ENCODE measurements around the gene FHL2.
"Not testable (repeated sequence)": the region's sequence is repeated elsewhere in the genome, so short reads cannot be mapped to it uniquely, and the experiment has no call there.

FHL2 gene, protein sequence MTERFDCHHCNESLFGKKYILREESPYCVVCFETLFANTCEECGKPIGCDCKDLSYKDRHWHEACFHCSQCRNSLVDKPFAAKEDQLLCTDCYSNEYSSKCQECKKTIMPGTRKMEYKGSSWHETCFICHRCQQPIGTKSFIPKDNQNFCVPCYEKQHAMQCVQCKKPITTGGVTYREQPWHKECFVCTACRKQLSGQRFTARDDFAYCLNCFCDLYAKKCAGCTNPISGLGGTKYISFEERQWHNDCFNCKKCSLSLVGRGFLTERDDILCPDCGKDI

GRCh38 chr2:105398336-105399206 is at the start of gene FHL2:
Gene FHL2, minus strand, starts transcription at chr2:105399051. Its CDS starts 12,535 bp downstream, at chr2:105386516.
- peak; percentile 59 to 62 for DNase-seq (ENCODE audit: low read depth in 2 of 2)

DNA sequence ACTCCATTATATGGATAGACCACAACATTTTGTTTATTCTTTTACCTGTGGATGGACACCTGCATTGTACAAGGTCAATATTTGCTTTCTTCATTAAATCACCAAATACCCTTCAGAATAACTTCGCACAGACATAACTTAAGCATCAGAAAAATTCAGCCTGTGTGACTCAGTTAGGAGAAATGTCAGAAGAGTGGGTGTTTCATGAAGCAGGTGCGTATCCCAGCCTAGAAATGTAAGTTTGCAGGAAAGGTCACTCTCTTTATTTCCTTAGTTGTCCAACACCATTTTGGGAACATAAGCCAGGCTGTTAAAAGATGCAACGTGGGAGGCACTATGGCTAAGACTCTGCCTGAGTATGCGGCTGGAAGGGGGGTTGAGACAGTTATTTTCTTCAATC is 48.6 kb upstream of the FHL2 start:
- no peak for DNase-seq (ENCODE audit: low read depth in 2 of 2)

DNA sequence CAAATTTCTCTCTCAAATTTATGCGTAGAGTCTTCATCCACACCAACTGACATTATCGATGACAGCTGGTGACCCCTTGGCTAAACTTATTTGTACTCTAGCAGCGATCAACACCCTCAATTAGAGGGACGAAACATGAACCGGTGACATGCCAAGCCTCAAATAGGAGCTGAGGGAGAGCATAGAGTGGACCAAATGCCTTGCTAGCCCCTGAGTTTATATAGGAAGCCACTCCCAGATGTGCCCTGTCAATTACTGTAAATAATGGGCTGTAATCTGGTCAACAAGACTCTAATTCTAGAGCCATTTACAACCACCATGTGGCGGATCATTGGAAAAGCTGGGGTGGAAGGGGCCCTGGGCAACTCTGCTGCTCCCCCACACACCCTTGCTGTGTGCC is 47.6 kb upstream of the FHL2 start:
- no peak for DNase-seq (ENCODE audit: low read depth in 2 of 2)

DNA sequence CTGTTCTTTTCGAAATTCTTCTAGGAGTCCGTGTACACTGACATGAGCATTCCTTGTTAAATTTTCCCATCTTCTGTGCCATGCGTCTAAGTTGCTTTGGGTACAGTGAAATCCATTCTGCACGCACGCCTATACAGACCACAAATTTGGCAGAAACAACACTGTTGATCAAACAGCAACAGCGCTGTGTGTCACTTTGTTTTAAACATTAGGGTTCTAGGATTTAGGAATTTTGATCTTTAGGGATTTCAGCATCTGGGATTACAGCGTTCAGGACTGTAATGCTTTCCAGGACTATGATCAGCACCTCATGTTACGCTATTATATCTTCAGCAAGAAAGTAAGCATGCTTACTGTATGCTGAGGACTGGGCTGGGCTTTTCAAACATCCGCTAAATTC is 47.1 kb upstream of the FHL2 start:
- no peak for DNase-seq (ENCODE audit: low read depth in 2 of 2)

GRCh38 chr2:105445498-105445897 is 46.6 kb upstream of the FHL2 start:
- no peak for DNase-seq (ENCODE audit: low read depth in 2 of 2)

- no peak for DNase-seq (ENCODE audit: low read depth in 2 of 2)
Measured at GRCh38 chr2:105443617-105444598, 45.1 kb upstream of the FHL2 start.

DNA sequence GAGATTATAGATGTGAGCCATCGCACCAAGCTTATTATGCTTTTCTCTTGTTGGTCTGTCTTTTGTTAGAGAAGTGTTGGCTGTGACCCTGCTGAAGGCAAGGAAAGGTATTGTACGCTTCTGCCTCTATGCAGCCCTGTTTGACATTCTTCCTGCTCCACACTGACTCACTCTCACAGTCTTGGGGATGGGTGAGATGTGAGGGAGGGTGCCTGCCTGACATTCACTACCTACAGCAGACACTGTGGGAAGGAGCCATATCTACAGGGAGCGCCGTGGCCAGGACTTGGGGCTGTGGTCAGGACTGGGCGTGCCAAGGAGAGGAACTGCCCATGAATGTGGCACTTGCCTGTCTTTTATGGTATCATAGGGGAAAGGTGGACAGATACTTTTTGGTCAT is 43.9 kb upstream of the FHL2 start:
- no peak for DNase-seq (ENCODE audit: low read depth in 2 of 2)

DNA sequence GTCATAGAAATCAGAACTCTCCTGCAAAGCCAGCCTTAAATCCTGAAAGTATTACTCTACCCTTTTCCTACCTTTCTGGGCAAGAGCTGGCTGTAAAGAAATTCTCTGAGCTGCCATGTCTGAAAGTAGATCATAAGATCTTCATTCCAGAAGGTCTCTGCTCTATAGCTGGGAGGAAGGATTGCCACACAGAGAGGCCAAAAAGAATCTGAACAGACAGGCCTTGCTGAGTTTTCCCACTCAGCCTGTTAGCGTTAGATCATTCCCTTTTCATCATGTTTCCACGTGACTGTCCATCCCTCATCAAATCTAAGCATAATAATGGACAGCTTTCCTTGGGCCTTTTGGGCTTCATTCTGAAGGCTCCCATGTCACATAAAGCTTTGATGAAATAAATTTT is 43.2 kb upstream of the FHL2 start:
- no peak for DNase-seq (ENCODE audit: low read depth in 2 of 2)

- no peak for DNase-seq (ENCODE audit: low read depth in 2 of 2)
Measured at GRCh38 chr2:105439141-105439540, 40.3 kb upstream of the FHL2 start.

DNA sequence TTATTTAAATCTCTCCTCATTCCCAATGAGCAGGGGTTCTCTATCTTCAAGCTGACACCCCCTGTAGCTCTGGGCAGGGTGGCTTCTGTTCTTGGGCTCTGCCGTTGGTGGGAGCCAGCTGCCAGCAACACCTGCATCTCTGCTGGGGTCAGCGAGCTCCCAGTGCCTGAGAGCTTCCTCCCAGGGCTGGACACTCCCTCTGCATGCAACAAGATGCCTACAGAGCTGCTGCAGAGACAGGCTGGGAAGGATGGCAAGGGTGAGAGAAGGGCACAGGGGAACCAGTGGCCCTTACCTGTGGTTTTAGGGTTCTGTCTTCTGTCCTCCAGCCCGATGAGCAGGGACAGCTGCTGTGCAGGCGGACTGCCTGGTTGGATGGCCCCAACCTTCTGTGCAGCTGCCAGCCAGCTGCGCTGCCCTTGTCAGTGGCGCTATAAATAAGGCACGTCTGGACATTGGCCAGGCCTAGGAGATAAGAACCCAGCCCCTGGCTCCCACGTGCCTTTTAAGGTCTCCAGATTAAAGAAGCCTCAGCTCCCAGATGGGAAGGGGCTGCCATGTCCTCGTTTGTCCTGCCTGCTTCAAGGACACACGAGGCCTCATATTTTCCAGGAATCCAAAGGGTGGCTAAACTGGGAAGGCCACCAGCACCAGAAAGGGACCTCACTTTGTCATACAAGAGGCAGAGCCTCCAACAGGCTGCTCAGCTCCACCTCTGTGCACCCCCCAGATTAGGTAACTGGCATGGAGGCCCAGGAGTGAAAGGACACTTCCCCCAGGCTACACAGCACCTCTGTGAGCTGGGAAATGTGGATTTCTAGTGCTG is 39.5 kb upstream of the FHL2 start:
- no peak for DNase-seq (ENCODE audit: low read depth in 2 of 2)

GRCh38 chr2:105437708-105438103 is 38.9 kb upstream of the FHL2 start:
- DNase-seq (ENCODE audit: low read depth in 2 of 2) = no peak

DNA sequence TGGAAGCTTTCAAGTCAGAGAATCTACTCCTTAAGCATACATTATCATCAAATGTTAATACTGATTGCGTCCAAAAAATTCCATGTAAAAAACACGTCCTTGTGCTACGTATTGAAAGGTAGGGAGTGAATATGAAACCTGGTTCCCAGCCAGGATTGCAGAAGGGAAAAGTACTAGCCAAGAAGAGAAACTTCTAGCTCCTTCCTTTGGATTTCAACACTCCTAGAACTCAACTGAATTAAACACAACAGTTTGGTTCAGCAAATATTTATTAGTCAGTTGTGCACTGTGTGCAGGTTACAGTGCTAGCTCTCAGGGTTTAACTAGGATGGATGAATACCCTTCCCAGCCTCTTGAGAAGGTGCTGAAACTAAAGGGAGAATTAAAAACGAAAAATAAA is 33.9 kb upstream of the FHL2 start:
- DNase-seq (ENCODE audit: low read depth in 2 of 2) = no peak

- DNase-seq (ENCODE audit: low read depth in 2 of 2) = no peak
Measured at GRCh38 chr2:105432044-105432399, 33.2 kb upstream of the FHL2 start.

DNA sequence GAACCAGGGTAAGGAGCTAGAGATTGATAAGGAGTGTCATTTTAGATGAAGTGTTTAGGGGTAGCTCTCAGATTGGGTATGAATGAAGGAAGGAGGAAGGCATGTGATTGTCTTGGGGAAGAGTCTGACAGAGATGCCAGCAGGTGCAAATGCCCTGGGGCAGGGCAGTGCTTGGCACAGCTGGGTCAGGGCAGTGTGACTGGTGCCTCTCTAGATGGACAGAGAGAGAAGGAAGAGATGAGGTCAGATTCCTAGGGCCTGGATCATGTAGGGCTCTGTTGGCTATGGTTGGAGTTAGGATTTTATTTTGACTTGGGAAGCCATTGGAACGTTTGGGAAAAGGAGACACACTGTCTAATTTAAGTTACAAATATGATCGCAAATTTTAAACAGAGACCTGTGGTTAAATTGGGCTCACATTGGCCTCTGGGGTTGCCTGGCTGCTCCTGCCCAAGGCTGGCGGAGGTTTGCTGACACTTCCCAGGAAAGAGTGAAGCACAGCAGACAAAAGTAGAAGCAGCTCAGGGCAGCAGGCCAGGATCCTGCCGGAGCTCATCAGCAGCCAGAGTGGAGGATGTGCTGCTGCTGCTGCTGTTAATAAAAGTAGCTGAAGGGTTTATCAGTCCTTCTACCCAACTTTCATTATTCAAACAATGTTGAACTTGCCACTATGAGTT is 32.7 kb upstream of the FHL2 start:
- no peak for DNase-seq (ENCODE audit: low read depth in 2 of 2)

DNA sequence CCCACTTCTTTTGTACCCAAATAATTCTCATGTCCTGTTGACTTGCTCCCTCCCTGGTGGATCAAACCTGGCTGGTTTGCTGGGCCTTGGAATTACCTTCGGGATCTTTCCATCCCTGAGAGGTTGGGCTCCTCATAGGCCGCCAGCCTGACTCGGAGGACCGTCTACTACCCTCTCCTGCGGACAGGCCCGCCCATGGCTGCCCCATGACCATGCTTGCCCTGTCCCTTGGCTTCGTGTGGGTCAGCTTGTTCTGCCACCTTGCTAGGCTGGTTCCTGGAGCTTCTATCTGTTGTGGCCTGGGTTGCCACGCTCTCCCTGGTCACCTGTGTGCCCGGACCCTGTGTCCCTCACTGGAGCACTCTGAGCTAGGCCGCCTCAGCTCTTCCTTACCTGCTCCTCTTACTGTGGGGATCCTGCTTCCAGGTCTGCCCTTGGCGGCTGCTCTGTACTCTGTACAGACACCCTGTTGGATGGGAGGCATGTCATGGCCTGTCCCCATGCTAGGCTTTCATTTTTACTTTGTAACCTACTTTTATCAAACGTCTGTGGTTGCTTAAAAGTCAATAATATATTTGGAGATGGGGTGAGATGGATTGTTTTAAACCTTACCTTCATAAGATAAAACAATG is 29.7 kb upstream of the FHL2 start:
- DNase-seq (ENCODE audit: low read depth in 2 of 2) = no peak

DNA sequence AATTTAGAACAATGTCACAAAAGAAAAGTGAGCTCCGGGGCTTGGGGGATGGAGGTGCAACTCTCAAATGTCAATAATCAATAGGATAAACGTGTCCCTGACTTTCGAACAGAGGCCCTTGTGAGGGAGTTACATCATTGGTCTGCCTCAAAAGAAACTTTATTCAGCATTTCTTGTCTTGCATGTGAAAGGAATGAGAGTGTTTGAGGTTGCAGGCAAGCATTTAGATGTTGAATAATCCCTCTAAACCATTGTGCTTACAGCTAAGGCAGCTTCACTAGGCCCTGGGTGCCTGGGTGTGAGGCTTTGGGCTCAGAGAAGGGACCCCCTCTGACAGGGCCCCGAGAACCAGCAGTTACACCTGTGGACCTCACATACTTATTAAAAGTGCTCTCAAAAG is 28.6 kb upstream of the FHL2 start:
- DNase-seq (ENCODE audit: low read depth in 2 of 2) = no peak

- DNase-seq (ENCODE audit: low read depth in 2 of 2) = no peak
Measured at GRCh38 chr2:105426626-105427292, 27.9 kb upstream of the FHL2 start.

DNA sequence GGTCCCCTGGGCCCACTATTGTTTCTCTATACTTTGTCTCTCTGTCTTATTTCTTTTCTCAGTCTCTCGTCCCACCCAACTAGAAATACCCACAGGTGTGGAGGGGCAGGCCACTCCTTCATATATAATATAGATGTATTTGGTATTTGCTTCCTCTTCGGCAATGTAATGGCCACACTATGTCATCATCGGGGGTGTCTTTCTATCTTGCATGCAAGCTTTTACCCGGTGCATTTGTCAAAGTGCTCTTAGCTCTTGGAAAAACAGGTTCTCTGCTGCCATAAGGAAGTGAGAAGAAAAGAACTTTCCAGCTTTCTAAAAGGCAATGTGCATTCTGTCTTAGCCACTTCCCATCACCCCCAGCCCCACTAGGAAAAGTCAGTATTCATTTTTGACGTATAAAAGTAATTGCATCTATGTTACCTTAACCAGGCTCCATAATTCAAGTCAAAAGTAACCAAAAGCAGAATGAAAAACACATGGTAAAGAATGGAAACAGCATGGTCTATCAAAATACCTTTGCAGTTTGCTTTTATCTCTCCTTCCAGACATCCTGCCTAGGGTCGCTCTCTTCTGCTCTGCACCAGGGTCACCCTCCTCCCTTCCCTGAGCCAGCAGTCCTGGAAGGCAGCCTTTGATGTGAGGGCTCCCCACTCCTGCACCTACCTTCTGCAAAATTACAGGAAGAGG is 27.2 kb upstream of the FHL2 start:
- DNase-seq (ENCODE audit: low read depth in 2 of 2) = no peak

DNA sequence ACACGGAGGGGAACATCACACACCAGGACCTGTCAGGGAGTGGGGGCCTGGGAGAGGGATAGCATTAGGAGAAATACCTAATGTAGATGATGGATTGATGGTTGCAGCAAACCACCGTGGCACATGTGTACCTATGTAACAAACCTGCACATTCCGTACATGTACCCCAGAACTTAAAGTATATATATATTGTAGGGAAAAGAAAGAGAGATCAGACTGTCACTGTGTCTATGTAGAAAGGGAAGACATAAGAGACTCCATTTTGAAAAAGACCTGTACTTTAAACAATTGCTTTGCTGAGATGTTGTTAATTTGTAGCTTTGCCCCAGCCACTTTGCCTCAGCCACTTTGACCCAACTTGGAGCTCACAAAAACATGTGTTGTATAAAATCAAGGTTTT is 26.0 kb upstream of the FHL2 start:
- not testable (repeated sequence) for DNase-seq (ENCODE audit: low read depth in 2 of 2)
